HEK293T (cell line): ENCODE measurements around the gene NAGA.

Source experiments
- ARNT ChIP-seq: fragments of 450-650 bp; IDR thresholded peaks from 2 replicates; pipeline ENCODE4 v1.6.1; 2017; ENCODE audit warnings: mild to moderate bottlenecking
- BHLHE40 ChIP-seq: fragments of 450-650 bp; IDR thresholded peaks from 2 replicates; pipeline ENCODE4 v1.6.1; 2016; ENCODE audit warnings: mild to moderate bottlenecking, moderate library complexity, borderline replicate concordance
- CTBP1 ChIP-seq: fragments of 450-650 bp; IDR thresholded peaks from 2 replicates; pipeline ENCODE4 v1.6.1; 2016; ENCODE audit warnings: borderline replicate concordance
- ELF4 ChIP-seq: fragments of 450-650 bp; IDR thresholded peaks from 2 replicates; pipeline ENCODE4 v1.6.1; 2017; ENCODE audit warnings: antibody characterized with exemption
- FOXA1 ChIP-seq: fragments of 450-650 bp; IDR thresholded peaks from 2 replicates; pipeline ENCODE4 v1.6.1; 2016; ENCODE audit warnings: mild to moderate bottlenecking
- FOXK2 ChIP-seq: fragments of 450-650 bp; IDR thresholded peaks from 2 replicates; pipeline ENCODE4 v1.6.1; 2016; ENCODE audit warnings: mild to moderate bottlenecking
- FOXM1 ChIP-seq: fragments of 450-650 bp; IDR thresholded peaks from 2 replicates; pipeline ENCODE4 v1.6.1; 2017; ENCODE audit warnings: mild to moderate bottlenecking, borderline replicate concordance
- HDGF ChIP-seq: fragments of 450-650 bp; IDR thresholded peaks from 2 replicates; pipeline ENCODE4 v1.6.1; 2017; ENCODE audit warnings: antibody characterized with exemption, borderline replicate concordance
- L3MBTL2 ChIP-seq: fragments of 450-650 bp; conservative IDR thresholded peaks from 2 replicates; pipeline ENCODE4 v1.6.1; 2016; ENCODE audit warnings: mild to moderate bottlenecking
- NFRKB ChIP-seq: fragments of 450-650 bp; IDR thresholded peaks from 2 replicates; pipeline ENCODE4 v1.6.1; 2016; ENCODE audit warnings: mild to moderate bottlenecking, moderate library complexity
- SP1 ChIP-seq: fragments of 450-650 bp; IDR thresholded peaks from 2 replicates; pipeline ENCODE4 v1.6.1; 2017
- SUZ12 ChIP-seq: fragments of 450-650 bp; IDR thresholded peaks from 2 replicates; pipeline ENCODE4 v1.6.1; 2016; ENCODE audit warnings: mild to moderate bottlenecking
- ZNF384 ChIP-seq: fragments of 450-650 bp; IDR thresholded peaks from 2 replicates; pipeline ENCODE4 v1.6.1; 2016
- TF ChIP-seq, protein P1 (sequence below): fragments of 450-650 bp; IDR thresholded peaks from 2 replicates; pipeline ENCODE4 v1.6.1; 2016

GRCh38 chr22:42078469-42079318 is 8.1 kb upstream of the NAGA start:
- no peak for TF ChIP-seq CTBP1
- TF ChIP-seq SP1: no peak
- TF ChIP-seq ELF4: no peak
- no peak for TF ChIP-seq BHLHE40
- TF ChIP-seq ZNF384: no peak
- no peak for TF ChIP-seq SUZ12
- TF ChIP-seq ARNT: no peak
- TF ChIP-seq, protein P1, sequence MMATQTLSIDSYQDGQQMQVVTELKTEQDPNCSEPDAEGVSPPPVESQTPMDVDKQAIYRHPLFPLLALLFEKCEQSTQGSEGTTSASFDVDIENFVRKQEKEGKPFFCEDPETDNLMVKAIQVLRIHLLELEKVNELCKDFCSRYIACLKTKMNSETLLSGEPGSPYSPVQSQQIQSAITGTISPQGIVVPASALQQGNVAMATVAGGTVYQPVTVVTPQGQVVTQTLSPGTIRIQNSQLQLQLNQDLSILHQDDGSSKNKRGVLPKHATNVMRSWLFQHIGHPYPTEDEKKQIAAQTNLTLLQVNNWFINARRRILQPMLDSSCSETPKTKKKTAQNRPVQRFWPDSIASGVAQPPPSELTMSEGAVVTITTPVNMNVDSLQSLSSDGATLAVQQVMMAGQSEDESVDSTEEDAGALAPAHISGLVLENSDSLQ: no peak
- no peak for TF ChIP-seq FOXK2
- TF ChIP-seq L3MBTL2: no peak
- no peak for TF ChIP-seq HDGF
- no peak for TF ChIP-seq FOXM1
- no peak for TF ChIP-seq NFRKB
- no peak for TF ChIP-seq FOXA1
